ENCODE data around the gene REEP1. TPM values are rescaled to one million over a fixed set of nuclear protein-coding genes. Genes with fewer than 3 reads are reported as not detected.

REEP1 gene
- polyA plus RNA-seq, 1 donor (not counting 4 experiments of a cell fraction or from before 2014, with no cell fraction given) = 0.30 TPM

DNA sequence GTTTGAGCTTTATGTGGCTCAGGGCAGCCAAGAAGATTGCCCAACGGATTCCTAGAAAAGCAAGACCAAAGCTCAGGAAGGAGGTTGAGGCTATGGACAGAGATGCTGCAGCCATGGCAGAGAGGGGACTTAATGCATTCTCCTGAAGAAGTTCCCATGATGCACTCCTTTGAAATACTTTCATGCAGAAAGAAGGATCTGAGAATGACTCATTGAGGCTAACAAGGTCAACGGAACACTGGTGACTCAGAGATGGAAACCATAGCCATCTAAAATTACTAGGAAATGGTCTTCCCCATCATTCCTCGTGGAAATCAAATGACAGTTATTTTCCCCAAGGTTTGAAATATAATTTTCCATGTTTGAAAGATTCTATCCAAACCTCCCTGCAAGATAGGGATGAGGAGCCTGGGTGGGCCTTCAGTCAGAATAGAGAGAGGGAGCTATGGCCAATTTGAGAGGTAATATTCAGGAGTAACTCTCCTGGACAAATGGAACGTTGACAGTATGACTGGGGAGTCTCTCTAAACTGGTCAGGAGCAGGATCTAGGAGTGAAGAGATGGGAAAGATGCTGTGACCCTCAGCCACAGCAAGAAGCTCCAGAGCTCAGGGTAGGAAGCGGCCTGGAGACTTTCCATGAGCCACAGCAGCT lies 63.0 kb downstream of the REEP1 start:
- Histone ChIP-seq H2AFZ (ENCODE audit: control insufficient read depth, low read length) (no peak overlapping the region), H3K79me2 (ENCODE audit: control insufficient read depth, insufficient read depth, low read length) (no peaks in the 10 kb centered on the region), H3K27ac (ENCODE audit: control insufficient read depth, insufficient read depth, low read length) (no peak overlapping the region), H3K9me3 (ENCODE audit: control insufficient read depth, low read depth, low read length) (no peaks in the 10 kb centered on the region), H3K4me2 (ENCODE audit: control insufficient read depth, extremely low read depth, insufficient read depth, low read depth, low read length) (no peak overlapping the region), H3K36me3 (ENCODE audit: control insufficient read depth in 2 of 2, extremely low read depth in 1 of 2, insufficient read depth in 2 of 2, low read length in 2 of 2) (no peaks in the 10 kb centered on the region), H3K27me3 (ENCODE audit: control insufficient read depth, extremely low read depth, insufficient read depth, low read length) (no peaks in the 10 kb centered on the region), H3K9ac (ENCODE audit: control insufficient read depth, extremely low read depth, insufficient read depth, low read length) (no peak overlapping the region), H3K4me3 (ENCODE audit: control insufficient read depth in 2 of 3, extremely low read depth in 1 of 3, insufficient read depth in 2 of 3, low read depth in 1 of 3, low read length in 3 of 3) (no peak overlapping the region), H4K20me1 (ENCODE audit: control insufficient read depth, extremely low read depth, insufficient read depth, low read length) (no peaks in the 10 kb centered on the region), H3K4me1 (ENCODE audit: control insufficient read depth, extremely low read depth, insufficient read depth, low read length) (no peaks in the 10 kb centered on the region), H3K9me1 (ENCODE audit: control insufficient read depth, extremely low read depth, insufficient read depth, low read length) (no peaks in the 10 kb centered on the region)
- TF ChIP-seq EZH2 (IDR thresholded peaks at IDR 0.05; ENCODE audit: low read length) = no peak
- TF ChIP-seq, protein P1, sequence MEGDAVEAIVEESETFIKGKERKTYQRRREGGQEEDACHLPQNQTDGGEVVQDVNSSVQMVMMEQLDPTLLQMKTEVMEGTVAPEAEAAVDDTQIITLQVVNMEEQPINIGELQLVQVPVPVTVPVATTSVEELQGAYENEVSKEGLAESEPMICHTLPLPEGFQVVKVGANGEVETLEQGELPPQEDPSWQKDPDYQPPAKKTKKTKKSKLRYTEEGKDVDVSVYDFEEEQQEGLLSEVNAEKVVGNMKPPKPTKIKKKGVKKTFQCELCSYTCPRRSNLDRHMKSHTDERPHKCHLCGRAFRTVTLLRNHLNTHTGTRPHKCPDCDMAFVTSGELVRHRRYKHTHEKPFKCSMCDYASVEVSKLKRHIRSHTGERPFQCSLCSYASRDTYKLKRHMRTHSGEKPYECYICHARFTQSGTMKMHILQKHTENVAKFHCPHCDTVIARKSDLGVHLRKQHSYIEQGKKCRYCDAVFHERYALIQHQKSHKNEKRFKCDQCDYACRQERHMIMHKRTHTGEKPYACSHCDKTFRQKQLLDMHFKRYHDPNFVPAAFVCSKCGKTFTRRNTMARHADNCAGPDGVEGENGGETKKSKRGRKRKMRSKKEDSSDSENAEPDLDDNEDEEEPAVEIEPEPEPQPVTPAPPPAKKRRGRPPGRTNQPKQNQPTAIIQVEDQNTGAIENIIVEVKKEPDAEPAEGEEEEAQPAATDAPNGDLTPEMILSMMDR (optimal IDR thresholded peaks at IDR 0.05 in 1 of 3, IDR thresholded peaks at IDR 0.05 in 1 of 3, conservative IDR thresholded peaks at IDR 0.05 in 1 of 3; ENCODE audit: extremely low read depth in 1 of 3, insufficient read depth in 2 of 3, low read length in 3 of 3) = no peak
- dilution Hi-C loops (cut with MboI; ENCODE audit: extremely low pct_ligation_motif_present, low sequenced_read_pairs) = no loop called here
- no peak for DNase-seq (ENCODE audit: low read depth, low spot score)
- no peak for FAIRE-seq

DNA sequence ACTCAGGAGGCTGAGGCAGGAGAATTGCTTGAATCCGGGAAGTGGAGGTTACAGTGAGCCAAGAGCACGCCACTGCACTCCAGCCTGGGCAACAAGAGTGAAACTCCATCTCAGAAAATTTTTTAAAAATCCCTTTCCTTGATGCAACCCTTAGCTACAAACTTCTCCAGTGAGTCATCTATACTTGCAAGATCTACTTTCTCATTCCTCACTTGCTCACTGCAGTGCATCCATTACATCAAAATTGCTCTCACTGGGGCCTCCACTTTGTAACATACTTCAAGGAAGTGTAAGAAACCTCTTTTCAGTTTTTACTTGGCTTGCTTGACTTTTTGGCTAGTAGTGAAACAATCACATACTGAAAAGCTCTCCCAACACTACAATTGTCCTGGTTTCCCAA lies 65.3 kb downstream of the REEP1 start:
- Histone ChIP-seq H3K27ac (ENCODE audit: control insufficient read depth, insufficient read depth, low read length) (no peak overlapping the region), H3K9me3 (ENCODE audit: control insufficient read depth, low read depth, low read length) (no peaks in the 10 kb centered on the region), H4K20me1 (ENCODE audit: control insufficient read depth, extremely low read depth, insufficient read depth, low read length) (no peaks in the 10 kb centered on the region), H3K27me3 (ENCODE audit: control insufficient read depth, extremely low read depth, insufficient read depth, low read length) (no peaks in the 10 kb centered on the region), H3K9ac (ENCODE audit: control insufficient read depth, extremely low read depth, insufficient read depth, low read length) (no peak overlapping the region), H3K4me1 (ENCODE audit: control insufficient read depth, extremely low read depth, insufficient read depth, low read length) (no peaks in the 10 kb centered on the region), H3K36me3 (ENCODE audit: control insufficient read depth in 2 of 2, extremely low read depth in 1 of 2, insufficient read depth in 2 of 2, low read length in 2 of 2) (no peaks in the 10 kb centered on the region), H3K4me3 (ENCODE audit: control insufficient read depth in 2 of 3, extremely low read depth in 1 of 3, insufficient read depth in 2 of 3, low read depth in 1 of 3, low read length in 3 of 3) (no peak overlapping the region), H3K79me2 (ENCODE audit: control insufficient read depth, insufficient read depth, low read length) (no peaks in the 10 kb centered on the region), H2AFZ (ENCODE audit: control insufficient read depth, low read length) (no peak overlapping the region), H3K4me2 (ENCODE audit: control insufficient read depth, extremely low read depth, insufficient read depth, low read depth, low read length) (no peak overlapping the region), H3K9me1 (ENCODE audit: control insufficient read depth, extremely low read depth, insufficient read depth, low read length) (no peaks in the 10 kb centered on the region)
- no peak for TF ChIP-seq EZH2 (IDR thresholded peaks at IDR 0.05; ENCODE audit: low read length)
- TF ChIP-seq, protein P1 (optimal IDR thresholded peaks at IDR 0.05 in 1 of 3, IDR thresholded peaks at IDR 0.05 in 1 of 3, conservative IDR thresholded peaks at IDR 0.05 in 1 of 3; ENCODE audit: extremely low read depth in 1 of 3, insufficient read depth in 2 of 3, low read length in 3 of 3) = no peak
- FAIRE-seq (no peak), DNase-seq (ENCODE audit: low read depth, low spot score) (no peak)
- dilution Hi-C loops (cut with MboI; ENCODE audit: extremely low pct_ligation_motif_present, low sequenced_read_pairs) = no loop called here

Data from keratinocyte (primary cell).